SH-SY5Y (cell line): ENCODE results near the gene ARHGAP24.

Experiments used
- GATA2 ChIP-seq: IDR thresholded peaks from 2 replicates; pipeline ENCODE4 v1.6.1; 2011; ENCODE audit warnings: mild to moderate bottlenecking, low read depth, low read length
- GATA3 ChIP-seq: IDR thresholded peaks from 2 replicates; pipeline ENCODE4 v1.6.1; 2011; ENCODE audit warnings: low read depth, mild to moderate bottlenecking, low read length, moderate library complexity

GRCh38 chr4:85901500-85901899 is 426.6 kb downstream of the ARHGAP24 start:
- TF ChIP-seq GATA2 (no peak), GATA3 (no peak)
